Measurements from ENCODE around the gene ATOSA. TPM values are rescaled to one million over a fixed set of nuclear protein-coding genes. Genes with fewer than 3 reads are reported as not detected.

ATOSA gene
- polyA plus RNA-seq, 1 donor (not counting 4 experiments of a cell fraction or from before 2014, with no cell fraction given), result 19.9 TPM

DNA sequence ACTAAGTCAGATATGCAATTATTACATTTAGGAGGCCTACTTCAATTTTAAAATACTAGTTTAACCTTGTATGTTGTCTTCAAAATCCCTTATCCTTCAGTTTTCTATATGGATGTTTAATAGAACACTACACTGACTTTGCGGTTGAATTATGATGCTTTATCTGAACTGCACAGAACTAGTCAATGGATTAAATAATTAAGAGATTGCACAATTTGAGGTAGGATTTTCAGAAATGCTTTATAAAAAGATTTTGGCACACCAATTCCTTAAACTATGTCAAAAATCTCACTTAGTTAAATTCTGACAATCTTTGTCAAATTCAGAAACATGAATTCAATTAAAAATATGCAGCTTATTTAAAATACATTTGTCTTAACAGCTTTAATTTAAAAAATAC lies 28.1 kb downstream of the ATOSA start:
- H3K4me2 ChIP-seq (ENCODE audit: control insufficient read depth, extremely low read depth, insufficient read depth, low read depth, low read length), result no peak overlapping the region
- no peak for FAIRE-seq
- H3K36me3 ChIP-seq (ENCODE audit: control insufficient read depth in 2 of 2, extremely low read depth in 1 of 2, insufficient read depth in 2 of 2, low read length in 2 of 2), result no peaks in the 10 kb centered on the region
- H3K27ac ChIP-seq (ENCODE audit: control insufficient read depth, insufficient read depth, low read length), result no peak overlapping the region
- TF ChIP-seq EZH2 (IDR thresholded peaks at IDR 0.05; ENCODE audit: low read length), result no peak
- TF ChIP-seq, protein P1, sequence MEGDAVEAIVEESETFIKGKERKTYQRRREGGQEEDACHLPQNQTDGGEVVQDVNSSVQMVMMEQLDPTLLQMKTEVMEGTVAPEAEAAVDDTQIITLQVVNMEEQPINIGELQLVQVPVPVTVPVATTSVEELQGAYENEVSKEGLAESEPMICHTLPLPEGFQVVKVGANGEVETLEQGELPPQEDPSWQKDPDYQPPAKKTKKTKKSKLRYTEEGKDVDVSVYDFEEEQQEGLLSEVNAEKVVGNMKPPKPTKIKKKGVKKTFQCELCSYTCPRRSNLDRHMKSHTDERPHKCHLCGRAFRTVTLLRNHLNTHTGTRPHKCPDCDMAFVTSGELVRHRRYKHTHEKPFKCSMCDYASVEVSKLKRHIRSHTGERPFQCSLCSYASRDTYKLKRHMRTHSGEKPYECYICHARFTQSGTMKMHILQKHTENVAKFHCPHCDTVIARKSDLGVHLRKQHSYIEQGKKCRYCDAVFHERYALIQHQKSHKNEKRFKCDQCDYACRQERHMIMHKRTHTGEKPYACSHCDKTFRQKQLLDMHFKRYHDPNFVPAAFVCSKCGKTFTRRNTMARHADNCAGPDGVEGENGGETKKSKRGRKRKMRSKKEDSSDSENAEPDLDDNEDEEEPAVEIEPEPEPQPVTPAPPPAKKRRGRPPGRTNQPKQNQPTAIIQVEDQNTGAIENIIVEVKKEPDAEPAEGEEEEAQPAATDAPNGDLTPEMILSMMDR (optimal IDR thresholded peaks at IDR 0.05 in 1 of 3, IDR thresholded peaks at IDR 0.05 in 1 of 3, conservative IDR thresholded peaks at IDR 0.05 in 1 of 3; ENCODE audit: extremely low read depth in 1 of 3, insufficient read depth in 2 of 3, low read length in 3 of 3), result no peak
- H3K4me1 ChIP-seq (ENCODE audit: control insufficient read depth, extremely low read depth, insufficient read depth, low read length), result peaks cover 24% of the 10 kb centered on the region
- H3K9me3 ChIP-seq (ENCODE audit: control insufficient read depth, low read depth, low read length), result no peaks in the 10 kb centered on the region
- H3K4me3 ChIP-seq (ENCODE audit: control insufficient read depth in 2 of 3, extremely low read depth in 1 of 3, insufficient read depth in 2 of 3, low read depth in 1 of 3, low read length in 3 of 3), result no peak overlapping the region
- no peaks in the 10 kb centered on the region for H3K27me3 ChIP-seq (ENCODE audit: control insufficient read depth, extremely low read depth, insufficient read depth, low read length)
- no peak overlapping the region for H3K9ac ChIP-seq (ENCODE audit: control insufficient read depth, extremely low read depth, insufficient read depth, low read length)
- no peaks in the 10 kb centered on the region for H3K9me1 ChIP-seq (ENCODE audit: control insufficient read depth, extremely low read depth, insufficient read depth, low read length)
- DNase-seq (ENCODE audit: low read depth, low spot score), result no peak
- H4K20me1 ChIP-seq (ENCODE audit: control insufficient read depth, extremely low read depth, insufficient read depth, low read length), result no peaks in the 10 kb centered on the region
- dilution Hi-C loops (cut with MboI; ENCODE audit: extremely low pct_ligation_motif_present, low sequenced_read_pairs), result no loop called here
- H3K79me2 ChIP-seq (ENCODE audit: control insufficient read depth, insufficient read depth, low read length), result no peaks in the 10 kb centered on the region
- H2AFZ ChIP-seq (ENCODE audit: control insufficient read depth, low read length), result no peak overlapping the region

GRCh38 chr15:52649686-52650085 lies 29.5 kb downstream of the ATOSA start:
- Histone ChIP-seq H3K4me2 (ENCODE audit: control insufficient read depth, extremely low read depth, insufficient read depth, low read depth, low read length) (no peak overlapping the region), H3K9me3 (ENCODE audit: control insufficient read depth, low read depth, low read length) (no peaks in the 10 kb centered on the region), H3K79me2 (ENCODE audit: control insufficient read depth, insufficient read depth, low read length) (no peaks in the 10 kb centered on the region), H3K4me1 (ENCODE audit: control insufficient read depth, extremely low read depth, insufficient read depth, low read length) (peaks cover 16% of the 10 kb centered on the region), H3K9ac (ENCODE audit: control insufficient read depth, extremely low read depth, insufficient read depth, low read length) (no peak overlapping the region), H3K27ac (ENCODE audit: control insufficient read depth, insufficient read depth, low read length) (no peak overlapping the region), H4K20me1 (ENCODE audit: control insufficient read depth, extremely low read depth, insufficient read depth, low read length) (no peaks in the 10 kb centered on the region), H3K9me1 (ENCODE audit: control insufficient read depth, extremely low read depth, insufficient read depth, low read length) (no peaks in the 10 kb centered on the region), H3K36me3 (ENCODE audit: control insufficient read depth in 2 of 2, extremely low read depth in 1 of 2, insufficient read depth in 2 of 2, low read length in 2 of 2) (no peaks in the 10 kb centered on the region), H3K27me3 (ENCODE audit: control insufficient read depth, extremely low read depth, insufficient read depth, low read length) (no peaks in the 10 kb centered on the region), H3K4me3 (ENCODE audit: control insufficient read depth in 2 of 3, extremely low read depth in 1 of 3, insufficient read depth in 2 of 3, low read depth in 1 of 3, low read length in 3 of 3) (no peak overlapping the region), H2AFZ (ENCODE audit: control insufficient read depth, low read length) (no peak overlapping the region)
- no peak for FAIRE-seq
- DNase-seq (ENCODE audit: low read depth, low spot score), result no peak
- dilution Hi-C loops (cut with MboI; ENCODE audit: extremely low pct_ligation_motif_present, low sequenced_read_pairs), result no loop called here
- TF ChIP-seq EZH2 (IDR thresholded peaks at IDR 0.05; ENCODE audit: low read length), result no peak
- TF ChIP-seq, protein P1 (optimal IDR thresholded peaks at IDR 0.05 in 1 of 3, IDR thresholded peaks at IDR 0.05 in 1 of 3, conservative IDR thresholded peaks at IDR 0.05 in 1 of 3; ENCODE audit: extremely low read depth in 1 of 3, insufficient read depth in 2 of 3, low read length in 3 of 3), result no peak
